Natural killer cell (primary cell): ENCODE results near the gene CLEC10A. TPM values are rescaled to one million over a fixed set of nuclear protein-coding genes. Genes with fewer than 3 reads are reported as not detected.

Experiments used
- ATAC-seq, 3 donors: fragments of 150-1000 bp in 2 of 3; fragments of 200-7000 bp in 1 of 3; cut with Tn5 transposase; 1 replicate in 1 of 3; 2 replicates in 2 of 3; pipeline ENCODE4 v1.10.0; 2021; ENCODE audit warnings: mild to moderate bottlenecking in 2 of 3, moderate library complexity in 2 of 3
- DNase-seq, 2 donors: peaks; one replicate each; pipeline versions ENCODE4 v3.0.0 to v3.0.0-alpha.2; 2013 to 2021; ENCODE audit warnings: mixed read lengths in 1 of 2
- H3K27ac ChIP-seq: one replicate; pipeline ENCODE4 v1.5.1; 2013; ENCODE audit warnings: mild to moderate bottlenecking, low read length
- H3K27me3 ChIP-seq: one replicate; pipeline ENCODE4 v1.6.1; 2013; ENCODE audit warnings: low read length; ENCODE audit not compliant: control insufficient read depth, insufficient read depth
- H3K36me3 ChIP-seq: one replicate; pipeline ENCODE4 v1.6.1; 2013; ENCODE audit warnings: low read length; ENCODE audit not compliant: control insufficient read depth, insufficient read depth
- H3K4me1 ChIP-seq: one replicate; pipeline ENCODE4 v1.6.1; 2013; ENCODE audit warnings: low read length; ENCODE audit not compliant: control insufficient read depth, insufficient read depth
- H3K4me3 ChIP-seq: one replicate; pipeline ENCODE4 v1.5.1; 2013; ENCODE audit warnings: low read length
- H3K9me3 ChIP-seq: one replicate; pipeline ENCODE4 v1.6.1; 2013; ENCODE audit warnings: low read length; ENCODE audit not compliant: control insufficient read depth, insufficient read depth
- H3K27ac Mint-ChIP-seq, 2 donors: one replicate each; pipeline ENCODE4 v1.8.0; 2022; ENCODE audit warnings: mild to moderate bottlenecking in 2 of 2, mixed read lengths in 2 of 2, moderate library complexity in 1 of 2
- H3K27me3 Mint-ChIP-seq, 2 donors: one replicate each; pipeline ENCODE4 v1.8.0; 2022; ENCODE audit warnings: low read depth in 2 of 2, mixed read lengths in 2 of 2
- H3K36me3 Mint-ChIP-seq: one replicate; pipeline ENCODE4 v1.8.0; 2022; ENCODE audit warnings: mixed read lengths
- H3K4me1 Mint-ChIP-seq, 2 donors: one replicate each; pipeline ENCODE4 v1.8.0; 2022; ENCODE audit warnings: mixed read lengths in 2 of 2
- H3K4me3 Mint-ChIP-seq: one replicate; pipeline ENCODE4 v1.8.0; 2022; ENCODE audit warnings: mild to moderate bottlenecking, moderate library complexity, mixed read lengths
- H3K9me3 Mint-ChIP-seq, 2 donors: one replicate each; pipeline ENCODE4 v1.8.0; 2022; ENCODE audit warnings: mixed read lengths in 2 of 2
- CTCF ChIP-seq: fragments of 200-600 bp; IDR thresholded peaks from one replicate; pipeline ENCODE4 v1.8.0; 2022; ENCODE audit warnings: antibody characterized with exemption
- WGBS: methylation state at CpG from one replicate; pipeline ENCODE4 v1.1.7; 2013; ENCODE audit warnings: missing lambda C conversion rate; ENCODE audit not compliant: insufficient coverage; 5-methylcytosine and 5-hydroxymethylcytosine counted together
- intact Hi-C: fragments of 100-400 bp; cut with micrococcal nuclease; formaldehyde crosslinking; loops from one replicate; pipeline ENCODE4 v1.14.2; 2022
- total RNA-seq, 4 donors: library from RNA; stranded (reverse); fragments of 120-200 nt in 1 of 4; gene quantifications; one replicate each; pipeline versions ENCODE4 v1.2.3 to v1.2.4, GENCODE V29; 2013 to 2022

CLEC10A gene
- total RNA-seq, 3 donors from 2014 or later (not counting 1 experiment from before 2014, with no cell fraction given): 0.54 to 2.2 (median 1.8) TPM

- Mint-ChIP-seq H3K4me1 (peaks cover 46 to 83% of the 10 kb centered on the region in 2 donors), H3K36me3 (no peaks in the 10 kb centered on the region), H3K27ac (peak overlapping the region; percentile 74 to 96), H3K4me3 (peak overlapping the region; percentile 49), H3K9me3 (no peaks in the 10 kb centered on the region), H3K27me3 (no peaks in the 10 kb centered on the region)
- H3K4me3 ChIP-seq: no peak overlapping the region
- no peaks in the 10 kb centered on the region for H3K36me3 ChIP-seq
- WGBS: 100% methylated on average over 1 of the region's 1 CpG
- no peaks in the 10 kb centered on the region for H3K9me3 ChIP-seq
- H3K27me3 ChIP-seq: no peaks in the 10 kb centered on the region
- ATAC-seq (no peak), DNase-seq (no peak)
- H3K27ac ChIP-seq: no peak overlapping the region
- H3K4me1 ChIP-seq: peaks cover 78% of the 10 kb centered on the region
- intact Hi-C loops: no loop called here
- no peak for TF ChIP-seq CTCF
Observed at GRCh38 chr17:7025245-7025644, 54.8 kb downstream of the CLEC10A start.

Other genes with a start within 250 kb of the CLEC10A start
- not detected for gene TEKT1, start 248.5 kb downstream of the CLEC10A start, total RNA-seq
- 1 to 10 TPM in 2 of 3 donors, under 1 TPM in 1; 0.77 to 2.4 (median 1.3) TPM for gene ALOX12, start 84.2 kb downstream of the CLEC10A start, total RNA-seq
- 100 to 1,000 TPM; 151 to 165 (median 159) TPM for gene RNASEK, start 67.6 kb downstream of the CLEC10A start, total RNA-seq
- gene BCL6B, start 57.2 kb downstream of the CLEC10A start, total RNA-seq: under 1 TPM in 2 of 3 donors, not detected in 1; 0.49 to 0.84 TPM
- gene SLC16A13, start 44.2 kb downstream of the CLEC10A start, total RNA-seq: 1 to 10 TPM; 4.8 to 7.0 (median 6.0) TPM
- gene SLC16A11, start 36.2 kb downstream of the CLEC10A start, total RNA-seq: 1 to 10 TPM; 1.2 to 2.5 (median 1.6) TPM
- gene ASGR2, start 34.6 kb upstream of the CLEC10A start, total RNA-seq: 1 to 10 TPM in 1 of 3 donors, under 1 TPM in 1, not detected in 1; 0.88 to 2.3 TPM
- gene ASGR1, start 99.1 kb upstream of the CLEC10A start, total RNA-seq: 1 to 10 TPM in 1 of 3 donors, under 1 TPM in 1, not detected in 1; 0.35 to 1.4 TPM
- 10 to 100 TPM in 1 of 3 donors, 1 to 10 TPM in 2; 6.7 to 11.2 (median 8.6) TPM for gene DLG4, start 139.6 kb upstream of the CLEC10A start, total RNA-seq
- 100 to 1,000 TPM; 439 to 637 (median 607) TPM for gene ACADVL, start 139.7 kb upstream of the CLEC10A start, total RNA-seq
- gene DVL2, start 154.3 kb upstream of the CLEC10A start, total RNA-seq: 10 to 100 TPM; 46.5 to 66.6 (median 61.5) TPM
- 10 to 100 TPM; 19.3 to 32.3 (median 20.8) TPM for gene PHF23, start 159.2 kb upstream of the CLEC10A start, total RNA-seq
- 100 to 1,000 TPM; 256 to 277 (median 276) TPM for gene GABARAP, start 162.2 kb upstream of the CLEC10A start, total RNA-seq
- gene CTDNEP1, start 171.5 kb upstream of the CLEC10A start, total RNA-seq: 100 to 1,000 TPM; 127 to 139 (median 131) TPM
- 10 to 100 TPM; 30.1 to 38.5 (median 30.3) TPM for gene ELP5, start 172.0 kb upstream of the CLEC10A start, total RNA-seq
- 1 to 10 TPM in 2 of 3 donors, under 1 TPM in 1; 0.99 to 1.8 (median 1.7) TPM for gene CLDN7, start 182.2 kb upstream of the CLEC10A start, total RNA-seq
- gene SLC2A4, start 201.5 kb upstream of the CLEC10A start, total RNA-seq: not detected
- under 1 TPM in 1 of 3 donors, not detected in 2; 0.05 TPM for gene YBX2, start 214.4 kb upstream of the CLEC10A start, total RNA-seq
- gene EIF5A, start 227.4 kb upstream of the CLEC10A start, total RNA-seq: 100 to 1,000 TPM; 483 to 608 (median 492) TPM
- gene GPS2, start 235.1 kb upstream of the CLEC10A start, total RNA-seq: 100 to 1,000 TPM; 132 to 146 (median 133) TPM
- gene NEURL4, start 249.1 kb upstream of the CLEC10A start, total RNA-seq: 10 to 100 TPM; 48.9 to 57.9 (median 51.4) TPM